Caco-2 (cell line): ENCODE results near the gene FUT7. TPM values are rescaled to one million over a fixed set of nuclear protein-coding genes. Genes with fewer than 3 reads are reported as not detected.
A peak's percentile ranks its signal among the peaks of the same experiment; 100 is the strongest.

ENCODE experiments used
- BruUV-seq: library from RNA; stranded (reverse); fragments of 400-500 nt; replicated peaks from 2 replicates; lab custom pipeline; 2021; lab: Mats Ljungman, UMichigan
- CTCF ChIA-PET: fragments of 300-600 bp; sonication (Branson Sonifier 250); formaldehyde crosslinking; loops from one replicate; lab custom pipeline; 2022; ENCODE audit warnings: antibody characterized with exemption; lab: Charles Lee
- POLR2A ChIA-PET: fragments of 300-600 bp; sonication (Branson Sonifier 250); formaldehyde crosslinking; loops from one replicate; lab custom pipeline; 2022; ENCODE audit warnings: antibody characterized with exemption; lab: Charles Lee
- DNase-seq, 2 experiments: peaks; one replicate each; pipeline versions ENCODE4 v3.0.0 to v3.0.0-alpha.2; 2020 to 2022
- H3K27me3 ChIP-seq: replicated peaks from 2 replicates; pipeline ENCODE4 v1.6.0; 2011; ENCODE audit warnings: low read length; ENCODE audit not compliant: control insufficient read depth, insufficient read depth
- H3K36me3 ChIP-seq: 2 replicates; pipeline ENCODE4 v1.5.1; 2011; ENCODE audit warnings: low read length; ENCODE audit not compliant: control insufficient read depth, insufficient read depth
- H3K4me1 ChIP-seq: fragments of 250-450 bp; sonication (Bioruptor Pico); 2 replicates; pipeline ENCODE4 v1.5.1; 2020; ENCODE audit warnings: mild to moderate bottlenecking
- H3K4me3 ChIP-seq: 2 replicates; pipeline ENCODE4 v1.5.1; 2011; ENCODE audit warnings: low read depth, mild to moderate bottlenecking, control low read depth, low read length
- H3K9me3 ChIP-seq: fragments of 250-450 bp; sonication (Bioruptor Pico); 2 replicates; pipeline ENCODE4 v1.5.1; 2020; ENCODE audit warnings: mild to moderate bottlenecking, moderate library complexity
- H3K27ac Mint-ChIP-seq: one replicate; pipeline ENCODE4 v1.8.0; 2022; ENCODE audit warnings: mixed read lengths; ENCODE audit not compliant: unreplicated experiment
- H3K27me3 Mint-ChIP-seq: one replicate; pipeline ENCODE4 v1.8.0; 2022; ENCODE audit warnings: mixed read lengths; ENCODE audit not compliant: insufficient read depth, unreplicated experiment
- H3K36me3 Mint-ChIP-seq: one replicate; pipeline ENCODE4 v1.8.0; 2022; ENCODE audit warnings: mild to moderate bottlenecking, mixed read lengths; ENCODE audit not compliant: insufficient read depth, unreplicated experiment
- H3K4me1 Mint-ChIP-seq: one replicate; pipeline ENCODE4 v1.8.0; 2022; ENCODE audit warnings: low read depth, mixed read lengths; ENCODE audit not compliant: unreplicated experiment
- H3K4me3 Mint-ChIP-seq: one replicate; pipeline ENCODE4 v1.8.0; 2022; ENCODE audit warnings: mild to moderate bottlenecking, moderate library complexity, mixed read lengths; ENCODE audit not compliant: unreplicated experiment
- H3K9me3 Mint-ChIP-seq: one replicate; pipeline ENCODE4 v1.8.0; 2022; ENCODE audit warnings: mixed read lengths; ENCODE audit not compliant: unreplicated experiment
- intact Hi-C: fragments of 100-400 bp; cut with micrococcal nuclease; formaldehyde crosslinking; loops from one replicate; pipeline ENCODE4 v1.10.0; 2022; ENCODE audit not compliant: unreplicated experiment
- total RNA-seq: library from RNA; stranded (reverse); gene quantifications from 2 replicates; pipeline ENCODE4 v1.2.3, GENCODE V29; 2022
- TF ChIP-seq, protein P1 (sequence below), 2 experiments: fragments of 200-600 bp in 1 of 2; IDR thresholded peaks; 1 replicate in 1 of 2; 2 replicates in 1 of 2; pipeline versions ENCODE4 v1.5.1 to v1.8.0; 2011 to 2022; ENCODE audit warnings: antibody characterized with exemption in 1 of 2, control low read depth in 1 of 2, inconsistent platforms in 1 of 2, low read depth in 1 of 2, low read length in 1 of 2, mild to moderate bottlenecking in 1 of 2, moderate library complexity in 1 of 2; ENCODE audit not compliant: insufficient read depth in 1 of 2, severe bottlenecking in 1 of 2, unreplicated experiment in 1 of 2

FUT7 gene
- total RNA-seq, 1 experiment from 2014 or later: not detected

DNA sequence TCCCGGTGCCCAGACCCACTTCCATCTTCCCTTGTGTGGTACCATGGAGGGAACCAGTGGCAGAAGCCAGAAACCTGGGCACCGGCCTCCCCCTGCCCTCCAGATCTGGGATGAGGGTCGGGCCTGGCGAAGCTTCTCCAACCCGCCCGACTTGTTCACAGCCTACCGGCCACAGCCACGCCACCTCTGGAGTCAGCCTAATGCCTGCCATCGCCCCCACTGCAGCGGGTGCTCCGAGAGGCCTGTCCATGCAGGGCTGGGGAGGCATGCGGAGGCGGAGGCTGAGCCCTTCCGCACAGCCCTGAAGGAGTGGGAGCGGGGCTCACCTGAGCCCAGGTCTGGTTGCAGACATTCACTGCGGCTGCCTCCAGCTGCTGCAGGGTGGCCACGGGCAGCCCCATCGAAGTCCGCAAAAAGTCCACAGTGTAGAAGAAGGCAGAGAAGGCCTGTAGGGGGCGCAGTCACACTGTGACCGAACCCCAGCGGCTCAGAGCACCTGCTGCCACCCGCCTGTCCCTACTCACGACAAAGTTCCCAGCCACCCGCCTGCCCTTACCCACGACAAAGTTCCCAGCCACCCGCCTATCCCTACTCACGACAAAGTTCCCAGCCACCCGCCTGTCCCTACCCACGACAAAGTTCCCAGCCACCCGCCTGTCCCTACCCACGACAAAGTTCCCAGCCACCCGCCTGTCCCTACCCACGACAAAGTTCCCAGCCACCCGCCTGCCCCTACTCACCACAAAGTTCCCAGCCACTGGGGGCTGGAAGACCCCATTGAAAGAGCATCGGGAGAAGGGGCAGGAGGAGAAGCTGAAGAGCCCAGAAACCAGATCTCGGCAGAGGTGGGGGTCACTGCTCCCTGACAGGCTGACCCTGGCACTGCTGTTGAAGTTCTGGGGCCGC lies 17.9 kb upstream of the FUT7 start:
- H3K9me3 ChIP-seq: no peaks in the 10 kb centered on the region
- BruUV-seq: no TSS peak
- no peaks in the 10 kb centered on the region for H3K36me3 Mint-ChIP-seq
- TF ChIP-seq, protein P1, sequence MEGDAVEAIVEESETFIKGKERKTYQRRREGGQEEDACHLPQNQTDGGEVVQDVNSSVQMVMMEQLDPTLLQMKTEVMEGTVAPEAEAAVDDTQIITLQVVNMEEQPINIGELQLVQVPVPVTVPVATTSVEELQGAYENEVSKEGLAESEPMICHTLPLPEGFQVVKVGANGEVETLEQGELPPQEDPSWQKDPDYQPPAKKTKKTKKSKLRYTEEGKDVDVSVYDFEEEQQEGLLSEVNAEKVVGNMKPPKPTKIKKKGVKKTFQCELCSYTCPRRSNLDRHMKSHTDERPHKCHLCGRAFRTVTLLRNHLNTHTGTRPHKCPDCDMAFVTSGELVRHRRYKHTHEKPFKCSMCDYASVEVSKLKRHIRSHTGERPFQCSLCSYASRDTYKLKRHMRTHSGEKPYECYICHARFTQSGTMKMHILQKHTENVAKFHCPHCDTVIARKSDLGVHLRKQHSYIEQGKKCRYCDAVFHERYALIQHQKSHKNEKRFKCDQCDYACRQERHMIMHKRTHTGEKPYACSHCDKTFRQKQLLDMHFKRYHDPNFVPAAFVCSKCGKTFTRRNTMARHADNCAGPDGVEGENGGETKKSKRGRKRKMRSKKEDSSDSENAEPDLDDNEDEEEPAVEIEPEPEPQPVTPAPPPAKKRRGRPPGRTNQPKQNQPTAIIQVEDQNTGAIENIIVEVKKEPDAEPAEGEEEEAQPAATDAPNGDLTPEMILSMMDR (IDR thresholded peaks at IDR 0.05; ENCODE audit: insufficient read depth in 1 of 2, low read depth in 1 of 2, low read length in 1 of 2, severe bottlenecking in 1 of 2, unreplicated experiment in 1 of 2): peak; percentile 51 to 57
- H3K4me3 ChIP-seq: no peak overlapping the region
- H3K4me1 ChIP-seq: peaks cover 12% of the 10 kb centered on the region
- CTCF ChIA-PET: interaction anchor here (0.5 to 1.6 kb wide), 6 partner anchors 14 to 187 kb away, joined by 3 to 9 read pairs (median 4); partner anchors contain the start of gene SAPCD2
- no peaks in the 10 kb centered on the region for H3K9me3 Mint-ChIP-seq
- DNase-seq: peak; percentile 68 to 69
- H3K27ac Mint-ChIP-seq: no peak overlapping the region
- no peaks in the 10 kb centered on the region for H3K27me3 Mint-ChIP-seq
- H3K4me3 Mint-ChIP-seq: no peak overlapping the region
- intact Hi-C loops: no loop called here
- POLR2A ChIA-PET: no interaction called here
- peaks cover 6% of the 10 kb centered on the region for H3K4me1 Mint-ChIP-seq
- H3K36me3 ChIP-seq: no peaks in the 10 kb centered on the region
- no peaks in the 10 kb centered on the region for H3K27me3 ChIP-seq

DNA sequence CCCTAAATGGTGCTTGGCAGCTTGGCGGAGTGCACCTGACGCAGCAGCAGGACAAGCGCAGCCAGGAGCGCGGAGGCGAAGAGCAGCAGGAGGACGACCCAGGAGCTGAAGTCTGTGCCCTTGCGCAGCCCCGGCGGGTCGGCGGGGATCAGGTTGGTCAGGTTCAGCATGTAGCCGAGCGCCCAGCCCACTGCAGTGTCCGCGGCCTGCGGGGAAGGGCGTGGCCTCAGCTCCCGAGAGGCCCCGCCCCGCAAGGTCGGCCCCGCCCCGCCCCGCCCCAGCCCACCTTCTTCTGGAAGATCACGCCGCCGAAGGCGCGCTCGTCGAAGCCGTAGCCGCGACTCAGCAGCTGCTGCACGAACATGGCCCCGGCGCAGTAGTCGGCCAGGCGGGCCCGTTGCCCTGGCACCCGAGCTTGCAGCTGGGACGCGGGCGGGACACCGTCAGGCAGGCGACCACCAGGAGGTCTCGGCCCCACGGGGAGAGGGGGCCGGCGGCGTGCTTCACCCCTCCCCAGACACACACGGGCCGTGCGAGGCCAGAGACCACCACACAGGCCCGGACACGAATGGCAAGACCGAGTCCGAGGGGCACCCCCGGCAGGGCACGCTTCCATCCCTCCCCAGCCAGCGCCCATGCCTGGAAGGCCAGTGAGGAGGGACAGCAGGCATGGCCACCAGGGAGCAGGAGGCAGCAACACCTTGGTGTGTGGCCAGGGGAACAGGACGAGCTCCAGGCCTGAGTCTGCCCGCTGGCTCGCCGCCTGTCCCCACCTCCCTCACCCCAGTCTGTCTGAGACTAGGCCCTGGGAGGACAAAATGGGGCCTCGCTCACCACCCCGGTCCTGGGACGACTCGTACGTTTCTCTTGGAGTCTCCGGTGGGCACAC lies 17.0 kb upstream of the FUT7 start:
- Histone ChIP-seq H3K4me3 (no peak overlapping the region), H3K36me3 (no peaks in the 10 kb centered on the region), H3K27me3 (no peaks in the 10 kb centered on the region), H3K9me3 (no peaks in the 10 kb centered on the region), H3K4me1 (0 out of 2 replicates have a peak, but pooled peaks cover 5% of the 10 kb centered on the region)
- no peak for DNase-seq
- Mint-ChIP-seq H3K27me3 (no peaks in the 10 kb centered on the region), H3K4me3 (no peak overlapping the region), H3K9me3 (no peaks in the 10 kb centered on the region), H3K36me3 (no peaks in the 10 kb centered on the region), H3K27ac (no peak overlapping the region), H3K4me1 (no peaks in the 10 kb centered on the region)
- intact Hi-C loops: no loop called here
- BruUV-seq: no TSS peak
- CTCF ChIA-PET: interaction anchor here (0.5 to 1.6 kb wide), 7 partner anchors 9 to 188 kb away, joined by 3 to 9 read pairs (median 5); partner anchors contain the start of gene SAPCD2
- POLR2A ChIA-PET: no interaction called here
- TF ChIP-seq, protein P1 (IDR thresholded peaks at IDR 0.05; ENCODE audit: insufficient read depth in 1 of 2, low read depth in 1 of 2, low read length in 1 of 2, severe bottlenecking in 1 of 2, unreplicated experiment in 1 of 2): no peak
